Activated CD4-positive, alpha-beta memory T cell treated with anti-CD3 and anti-CD28 coated beads for 36 hours (primary cell): ENCODE results near the gene SMARCD2. TPM values are rescaled to one million over a fixed set of nuclear protein-coding genes. Genes with fewer than 3 reads are reported as not detected.
"Not testable (repeated sequence)": the region's sequence is repeated elsewhere in the genome, so short reads cannot be mapped to it uniquely, and the experiment has no call there.

ENCODE experiments used
- CTCF ChIA-PET: fragments of 350-600 bp; sonication (Branson Sonifier 250); formaldehyde crosslinking; loops from one replicate; lab custom pipeline; 2021; ENCODE audit warnings: antibody characterized with exemption, inconsistent platforms; lab: Charles Lee
- POLR2A ChIA-PET: fragments of 350-600 bp; sonication (Branson Sonifier 250); formaldehyde crosslinking; loops from one replicate; lab custom pipeline; 2021; ENCODE audit warnings: antibody characterized with exemption; lab: Charles Lee
- DNase-seq: peaks from one replicate; pipeline ENCODE4 v3.0.0-alpha.2; 2020
- H3K27ac Mint-ChIP-seq: one replicate; pipeline ENCODE4 v1.8.0; 2021; ENCODE audit warnings: mixed read lengths
- H3K27me3 Mint-ChIP-seq: one replicate; pipeline ENCODE4 v1.8.0; 2021; ENCODE audit warnings: mixed read lengths
- H3K36me3 Mint-ChIP-seq: one replicate; pipeline ENCODE4 v1.8.0; 2021; ENCODE audit warnings: mixed read lengths
- H3K4me1 Mint-ChIP-seq: one replicate; pipeline ENCODE4 v1.8.0; 2021; ENCODE audit warnings: low read depth, mixed read lengths
- H3K4me3 Mint-ChIP-seq: one replicate; pipeline ENCODE4 v1.8.0; 2021; ENCODE audit warnings: mild to moderate bottlenecking, mixed read lengths
- H3K9me3 Mint-ChIP-seq: one replicate; pipeline ENCODE4 v1.8.0; 2021; ENCODE audit warnings: mixed read lengths
- intact Hi-C: fragments of 100-400 bp; cut with micrococcal nuclease; formaldehyde crosslinking; loops from one replicate; pipeline ENCODE4 v1.15.1; 2023
- total RNA-seq, 2 experiments: library from RNA; stranded (reverse); gene quantifications; one replicate each; pipeline ENCODE4 v1.2.3, GENCODE V29; 2021

Gene SMARCD2
- total RNA-seq, 2 experiments from 2014 or later: 109 to 111 TPM

DNA sequence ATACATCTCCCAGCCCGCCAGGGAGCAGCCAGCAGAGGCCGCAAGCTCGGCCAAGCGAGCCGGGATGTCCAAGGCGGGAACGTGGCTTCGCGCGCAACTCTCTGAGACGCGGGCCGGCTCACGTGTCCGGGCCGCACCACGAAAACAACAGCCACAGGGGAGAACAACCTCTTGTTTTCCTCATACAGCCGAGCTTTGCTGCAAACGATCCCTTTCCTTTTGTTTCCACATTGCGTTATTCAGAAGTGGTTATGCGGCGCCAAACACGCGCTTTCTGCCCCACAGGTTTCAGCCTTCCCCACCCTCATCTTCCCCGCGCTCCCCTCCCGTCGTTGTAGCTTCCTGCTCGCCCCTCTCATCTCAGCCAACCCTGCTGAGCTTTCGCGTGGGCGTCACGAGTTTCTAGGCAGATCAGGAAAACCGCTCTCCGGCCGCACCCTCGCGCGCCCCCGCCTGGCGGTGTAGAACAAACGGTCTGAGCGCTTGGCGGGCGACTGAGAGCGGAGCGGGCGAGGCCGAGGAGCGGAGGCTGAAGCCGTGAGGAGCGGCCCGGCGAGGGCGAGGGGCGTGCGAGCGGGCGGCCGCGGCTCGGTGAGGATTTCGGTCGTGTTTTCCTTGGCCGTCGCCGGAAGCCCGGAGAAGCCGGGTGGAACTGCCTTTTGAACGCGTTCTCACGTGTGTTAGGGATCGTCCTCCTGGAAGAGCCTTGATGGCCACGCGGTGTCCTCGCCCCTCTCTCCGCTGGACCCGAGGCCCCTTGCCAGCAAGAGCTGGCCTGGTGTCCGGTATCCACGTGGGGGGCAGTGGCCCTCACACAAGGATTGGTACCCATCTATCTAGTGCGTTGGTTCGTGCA is 6.6 kb upstream of the SMARCD2 start:
- peak; percentile 98 for DNase-seq
- Mint-ChIP-seq H3K27me3 (no peaks in the 10 kb centered on the region), H3K36me3 (no peaks in the 10 kb centered on the region), H3K4me1 (peaks cover 18% of the 10 kb centered on the region), H3K27ac (peak overlapping the region; percentile 80), H3K4me3 (peak overlapping the region; percentile 59), H3K9me3 (peaks cover 5% of the 10 kb centered on the region)
- intact Hi-C loops: no loop called here
- POLR2A ChIA-PET: interaction anchor here (0.7 to 1.1 kb wide), 3 partner anchors 8 to 171 kb away, joined by 3 to 5 read pairs (median 3); partner anchors contain the start of gene ICAM2
- CTCF ChIA-PET: interaction anchor here (0.6 to 3.2 kb wide), 26 partner anchors 9 to 297 kb away, joined by 3 to 30 read pairs (median 4); partner anchors contain the start of genes CCDC47, DDX42, FTSJ3 and MAP3K3

GRCh38 chr17:63847525-63848249 is 5.2 kb upstream of the SMARCD2 start:
- Mint-ChIP-seq H3K9me3 (peaks cover 5% of the 10 kb centered on the region), H3K27ac (peak overlapping the region; percentile 18), H3K36me3 (no peaks in the 10 kb centered on the region), H3K27me3 (no peaks in the 10 kb centered on the region), H3K4me1 (peaks cover 23% of the 10 kb centered on the region), H3K4me3 (peak overlapping the region; percentile 32)
- CTCF ChIA-PET: interaction anchor here (0.7 to 3.2 kb wide), 6 partner anchors 10 to 369 kb away, joined by 3 to 30 read pairs (median 7); partner anchors contain the start of genes CCDC47 and DDX42
- POLR2A ChIA-PET: interaction anchor here (1.0 kb wide), 1 partner anchor 172 kb away, joined by 5 read pairs; the partner anchor contains the start of gene ICAM2
- intact Hi-C loops: no loop called here
- DNase-seq: no peak

DNA sequence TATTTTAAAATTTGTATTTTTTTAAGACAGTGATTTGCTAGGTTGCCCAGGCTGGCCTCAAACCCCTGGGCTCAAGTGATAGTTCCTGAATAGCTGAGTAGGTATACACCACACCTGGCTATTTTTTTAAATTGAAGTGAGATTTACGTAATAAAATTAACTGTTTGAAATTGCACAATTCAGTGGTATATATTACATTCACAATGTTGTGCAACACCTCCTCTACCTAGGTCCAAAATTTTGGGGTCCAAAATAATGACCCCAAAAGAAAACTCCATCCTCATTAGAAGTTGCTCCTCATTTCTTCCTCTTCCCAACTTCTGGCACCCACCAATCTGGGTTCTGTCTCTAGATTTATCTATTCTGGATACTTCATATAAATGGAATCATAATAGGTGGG is 3.0 kb upstream of the SMARCD2 start:
- ChIA-PET POLR2A (no interaction called here), CTCF (interaction anchor here (1.1 to 1.5 kb wide), 2 partner anchors 15 to 101 kb away, joined by 3 read pairs; no protein-coding TSS in a partner anchor)
- no peak for DNase-seq
- intact Hi-C loops: no loop called here
- H3K27me3 Mint-ChIP-seq: no peaks in the 10 kb centered on the region
- H3K36me3 Mint-ChIP-seq: peaks cover 4% of the 10 kb centered on the region
- H3K9me3 Mint-ChIP-seq: peaks cover 5% of the 10 kb centered on the region
- no peak overlapping the region for H3K27ac Mint-ChIP-seq
- peaks cover 29% of the 10 kb centered on the region for H3K4me1 Mint-ChIP-seq
- H3K4me3 Mint-ChIP-seq: no peak overlapping the region

- H3K4me3 Mint-ChIP-seq: peak overlapping the region; percentile 89
- peaks cover 37% of the 10 kb centered on the region for H3K4me1 Mint-ChIP-seq
- peaks cover 4% of the 10 kb centered on the region for H3K36me3 Mint-ChIP-seq
- peaks cover 5% of the 10 kb centered on the region for H3K9me3 Mint-ChIP-seq
- no peak for DNase-seq
- H3K27me3 Mint-ChIP-seq: no peaks in the 10 kb centered on the region
- H3K27ac Mint-ChIP-seq: peak overlapping the region; percentile 95
- intact Hi-C loops: loop anchor here (1.0 to 5.0 kb wide), 6 partner anchors 17 to 663 kb away; partner anchors contain the start of genes CCDC47, CEP95, DDX5 and FTSJ3
- POLR2A ChIA-PET: interaction anchor here (0.6 to 1.5 kb wide), 6 partner anchors 10 to 216 kb away, joined by 3 to 8 read pairs (median 4); partner anchors contain the start of genes CCDC47 and DDX42
- CTCF ChIA-PET: interaction anchor here (0.5 to 1.5 kb wide), 6 partner anchors 9 to 145 kb away, joined by 3 to 4 read pairs (median 4); no protein-coding TSS in a partner anchor
Measured at GRCh38 chr17:63843910-63844677, 1.6 kb upstream of the SMARCD2 start.

DNA sequence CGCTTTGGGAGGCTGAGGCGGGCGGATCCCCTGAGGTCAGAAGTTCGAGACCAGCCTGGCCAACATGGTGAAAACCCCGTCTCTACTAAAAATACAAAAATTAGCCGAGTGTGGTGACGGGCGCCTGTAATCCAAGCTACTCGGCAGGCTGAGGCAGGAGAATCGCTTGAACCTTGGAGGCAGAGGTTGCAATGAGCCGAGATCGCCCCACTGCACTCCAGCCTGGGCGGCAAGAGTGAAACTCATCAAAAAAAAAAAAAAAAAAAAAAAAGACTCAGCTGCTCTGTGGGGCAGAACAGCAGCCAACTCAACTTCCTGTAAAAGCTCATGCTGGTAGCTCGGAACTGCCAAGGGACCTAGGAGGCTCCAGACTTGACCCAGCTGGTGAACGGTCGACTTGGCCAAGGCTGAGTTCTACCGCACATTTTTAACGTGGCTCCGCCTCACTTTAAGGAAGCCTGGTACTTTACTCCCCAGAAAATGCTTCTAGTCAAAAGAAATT is 953 bp upstream of the SMARCD2 start:
- intact Hi-C loops: loop anchor here (1.0 to 5.0 kb wide), 6 partner anchors 16 to 664 kb away; partner anchors contain the start of genes CCDC47, CEP95, DDX5 and FTSJ3
- peaks cover 38% of the 10 kb centered on the region for H3K4me1 Mint-ChIP-seq
- peak; percentile 62 for DNase-seq
- H3K9me3 Mint-ChIP-seq, H3K36me3 Mint-ChIP-seq, H3K27me3 Mint-ChIP-seq: not testable (repeated sequence)
- H3K27ac Mint-ChIP-seq: peak overlapping the region; percentile 95
- H3K4me3 Mint-ChIP-seq: peak overlapping the region; percentile 89
- ChIA-PET CTCF (interaction anchor here (0.5 to 1.3 kb wide), 6 partner anchors 9 to 144 kb away, joined by 3 to 4 read pairs (median 4); no protein-coding TSS in a partner anchor), POLR2A (interaction anchor here (0.9 to 1.5 kb wide), 6 partner anchors 9 to 145 kb away, joined by 3 to 8 read pairs (median 4); partner anchors contain the start of genes CCDC47 and DDX42)

DNA sequence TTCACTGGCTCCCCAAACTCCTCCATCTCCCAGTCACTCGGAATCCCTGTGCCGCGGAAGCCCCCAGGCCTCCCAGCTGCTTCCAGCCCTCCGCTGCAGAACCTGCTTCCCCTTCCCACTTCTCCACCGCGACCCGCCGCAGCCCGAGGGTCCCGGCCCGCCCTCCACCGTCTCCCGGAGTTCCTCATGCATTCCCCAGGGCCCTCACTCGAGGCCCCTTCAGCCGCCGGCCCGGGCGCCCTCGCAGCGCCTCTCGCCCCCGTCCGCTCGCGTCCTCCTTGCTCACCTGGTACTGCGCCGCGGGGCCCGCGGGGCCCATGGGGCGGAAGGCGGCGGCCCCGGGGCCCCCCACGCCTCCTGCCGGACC is 329 bp downstream of the SMARCD2 start:
- Mint-ChIP-seq H3K27ac (peak overlapping the region; percentile 92), H3K9me3 (no peaks in the 10 kb centered on the region), H3K4me3 (peak overlapping the region; percentile 95), H3K27me3 (no peaks in the 10 kb centered on the region), H3K4me1 (peaks cover 32% of the 10 kb centered on the region), H3K36me3 (peaks cover 4% of the 10 kb centered on the region)
- DNase-seq: no peak
- intact Hi-C loops: loop anchor here (2.0 to 5.0 kb wide), 4 partner anchors 99 to 665 kb away; partner anchors contain the start of genes CEP95 and DDX5
- POLR2A ChIA-PET: interaction anchor here (0.8 to 2.7 kb wide), 5 partner anchors 9 to 143 kb away, joined by 3 to 29 read pairs (median 3); partner anchors contain the start of genes CCDC47 and DDX42
- CTCF ChIA-PET: interaction anchor here (1.4 to 2.3 kb wide), 2 partner anchors 11 to 13 kb away, joined by 3 to 15 read pairs; no protein-coding TSS in a partner anchor

- peaks cover 5% of the 10 kb centered on the region for H3K36me3 Mint-ChIP-seq
- no peaks in the 10 kb centered on the region for H3K27me3 Mint-ChIP-seq
- H3K9me3 Mint-ChIP-seq: no peaks in the 10 kb centered on the region
- H3K4me1 Mint-ChIP-seq: peaks cover 31% of the 10 kb centered on the region
- ChIA-PET CTCF (interaction anchor here (1.4 to 2.3 kb wide), 2 partner anchors 11 to 13 kb away, joined by 3 to 15 read pairs; no protein-coding TSS in a partner anchor), POLR2A (interaction anchor here (0.6 to 2.7 kb wide), 6 partner anchors 8 to 143 kb away, joined by 3 to 29 read pairs (median 4); partner anchors contain the start of genes CCDC47 and DDX42)
- H3K27ac Mint-ChIP-seq: peak overlapping the region; percentile 92
- DNase-seq: peak; percentile 31
- peak overlapping the region; percentile 95 for H3K4me3 Mint-ChIP-seq
- intact Hi-C loops: loop anchor here (2.0 to 5.0 kb wide), 4 partner anchors 99 to 666 kb away; partner anchors contain the start of genes CEP95 and DDX5
Measured at GRCh38 chr17:63841350-63842172, 924 bp downstream of the SMARCD2 start.

- no peak for DNase-seq
- Mint-ChIP-seq H3K36me3 (peaks cover 8% of the 10 kb centered on the region), H3K27ac (peak overlapping the region; percentile 92), H3K4me3 (peak overlapping the region; percentile 95), H3K27me3 (no peaks in the 10 kb centered on the region), H3K4me1 (peaks cover 31% of the 10 kb centered on the region), H3K9me3 (no peaks in the 10 kb centered on the region)
- ChIA-PET POLR2A (interaction anchor here (0.7 to 2.7 kb wide), 3 partner anchors 8 to 142 kb away, joined by 3 to 29 read pairs (median 3); no protein-coding TSS in a partner anchor), CTCF (interaction anchor here (0.7 to 2.3 kb wide), 4 partner anchors 8 to 139 kb away, joined by 3 to 15 read pairs (median 4); no protein-coding TSS in a partner anchor)
- intact Hi-C loops: loop anchor here (5.0 kb wide), 3 partner anchors 143 to 667 kb away; partner anchors contain the start of genes CEP95 and DDX5
Measured at GRCh38 chr17:63840591-63841349, 1.7 kb downstream of the SMARCD2 start.

DNA sequence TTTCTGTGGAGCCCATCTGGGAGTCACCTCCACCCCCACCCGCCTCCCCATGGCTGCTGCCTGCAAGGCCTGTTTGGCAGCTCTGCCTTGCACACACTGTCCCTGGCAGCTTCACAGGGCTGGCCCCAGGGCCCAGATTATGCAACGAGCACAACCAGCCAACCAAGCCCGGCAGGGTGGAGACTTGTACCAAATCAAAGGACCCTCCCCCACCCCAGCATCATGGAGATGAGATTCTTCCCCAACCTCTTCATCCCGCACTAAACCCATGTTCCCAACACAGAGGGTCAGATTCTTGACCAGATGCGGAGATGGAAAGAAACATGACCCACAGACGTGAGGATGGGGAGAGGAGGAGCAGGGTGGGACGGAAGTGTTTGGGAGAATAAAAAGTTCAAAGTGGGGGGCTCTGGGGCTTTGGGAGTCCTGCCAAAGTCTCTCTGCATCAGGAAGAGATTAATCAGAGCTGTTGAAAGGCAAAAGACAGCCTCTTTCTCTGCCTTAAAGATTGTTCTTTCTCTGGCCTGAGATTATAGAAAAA is 3.8 kb downstream of the SMARCD2 start:
- peak overlapping the region; percentile 75 for H3K27ac Mint-ChIP-seq
- no peaks in the 10 kb centered on the region for H3K9me3 Mint-ChIP-seq
- H3K4me3 Mint-ChIP-seq: peak overlapping the region; percentile 23
- ChIA-PET CTCF (interaction anchor here (2.3 kb wide), 1 partner anchor 10 kb away, joined by 7 read pairs; no protein-coding TSS in a partner anchor), POLR2A (interaction anchor here (1.5 kb wide), 1 partner anchor 9 kb away, joined by 4 read pairs; no protein-coding TSS in a partner anchor)
- H3K27me3 Mint-ChIP-seq: no peaks in the 10 kb centered on the region
- H3K4me1 Mint-ChIP-seq: peaks cover 35% of the 10 kb centered on the region
- intact Hi-C loops: loop anchor here (5.0 kb wide), 1 partner anchor 411 kb away; no protein-coding TSS in a partner anchor
- H3K36me3 Mint-ChIP-seq: peaks cover 24% of the 10 kb centered on the region
- no peak for DNase-seq
